K562 (cell line): ENCODE results near the gene GIPC3. TPM values are rescaled to one million over a fixed set of nuclear protein-coding genes. Genes with fewer than 3 reads are reported as not detected.

Experiments
- ARID2 ChIP-seq: fragments of 450-650 bp; IDR thresholded peaks from 2 replicates; pipeline ENCODE4 v1.6.1; 2017; ENCODE audit warnings: antibody characterized with exemption, mild to moderate bottlenecking
- COPS2 ChIP-seq: fragments of 450-650 bp; conservative IDR thresholded peaks from 2 replicates; pipeline ENCODE4 v1.6.1; 2016; ENCODE audit warnings: mild to moderate bottlenecking, moderate library complexity
- E4F1 ChIP-seq: fragments of 250-450 bp; sonication (Bioruptor Pico); IDR thresholded peaks from 2 replicates; pipeline ENCODE4 v1.5.0; 2021; ENCODE audit warnings: mild to moderate bottlenecking, borderline replicate concordance
- ESRRA ChIP-seq: fragments of 450-650 bp; IDR thresholded peaks from 2 replicates; pipeline ENCODE4 v1.6.1; 2014; ENCODE audit warnings: low read depth, mild to moderate bottlenecking, moderate library complexity, borderline replicate concordance
- HES1 ChIP-seq: fragments of 450-650 bp; IDR thresholded peaks from 2 replicates; pipeline ENCODE4 v1.6.1; 2016; ENCODE audit warnings: low read depth, mild to moderate bottlenecking, moderate library complexity
- MLX ChIP-seq, 2 experiments: fragments of 450-650 bp in 1 of 2; sonication (generic) in 1 of 2; formaldehyde crosslinking; conservative IDR thresholded peaks; 2 replicates each; pipeline versions ENCODE4 v1.4.0 to v1.8.1; 2020 to 2022; ENCODE audit warnings: mild to moderate bottlenecking in 1 of 2, missing genetic modification reagents in 1 of 2
- PTTG1 ChIP-seq: fragments of 450-650 bp; IDR thresholded peaks from 2 replicates; pipeline ENCODE4 v1.6.1; 2016; ENCODE audit warnings: low read depth, mild to moderate bottlenecking, missing genetic modification characterization, missing compliant biosample characterization
- SAFB2 ChIP-seq: fragments of 200-400 bp; formaldehyde crosslinking; IDR thresholded peaks from 2 replicates; pipeline ENCODE4 v1.6.1; 2018; ENCODE audit warnings: borderline replicate concordance, low read length, low read depth, moderate library complexity; ENCODE audit not compliant: severe bottlenecking
- SMAD4 ChIP-seq: fragments of 250-450 bp; sonication (Bioruptor Pico); conservative IDR thresholded peaks from 2 replicates; pipeline ENCODE4 v1.8.0; 2021; ENCODE audit warnings: inconsistent platforms, mild to moderate bottlenecking, moderate library complexity
- TCF15 ChIP-seq: fragments of 250-450 bp; sonication (Bioruptor Pico); IDR thresholded peaks from 2 replicates; pipeline ENCODE4 v1.8.0; 2022; ENCODE audit warnings: moderate library complexity, mild to moderate bottlenecking, inconsistent platforms
- TSC22D4 ChIP-seq: fragments of 450-650 bp; IDR thresholded peaks from 2 replicates; pipeline ENCODE4 v1.6.1; 2016; ENCODE audit warnings: missing genetic modification characterization, missing biosample characterization, control low read depth
- TSHZ1 ChIP-seq: fragments of 250-450 bp; sonication (Bioruptor Pico); IDR thresholded peaks from 2 replicates; pipeline ENCODE4 v1.4.0; 2020; ENCODE audit warnings: mild to moderate bottlenecking, moderate library complexity
- ZHX1 ChIP-seq: fragments of 150-350 bp; conservative IDR thresholded peaks from 2 replicates; pipeline ENCODE4 v1.6.1; 2014; ENCODE audit warnings: low read length
- ZNF133 ChIP-seq: fragments of 250-450 bp; sonication (Bioruptor Pico); IDR thresholded peaks from 2 replicates; pipeline ENCODE4 v1.4.0; 2020; ENCODE audit warnings: mild to moderate bottlenecking
- ZNF395 ChIP-seq: fragments of 200-800 bp; sonication (Bioruptor generic); IDR thresholded peaks from 2 replicates; pipeline ENCODE4 v1.6.1; 2017; ENCODE audit warnings: missing genetic modification characterization, missing compliant biosample characterization
- polyA plus RNA-seq, 8 experiments: library from polyadenylated mRNA; depleted of rRNA in 4 of 8; stranded (reverse) in 5 of 8; unstranded in 3 of 8; fragments of >200 nt; fragmentation: Nextera tagmentation in 2 of 8; fragmentation: Illumina TruSeq in 1 of 8; extraction: Ambion mirVana in 2 of 8; extraction: Trizol in 1 of 8; gene quantifications; 2 replicates each; pipeline versions ENCODE4 v1.2.1 to v1.2.3, GENCODE V29; 2011 to 2014; ENCODE audit warnings: inconsistent platforms in 1 of 8, missing spikeins in 1 of 8
- total RNA-seq, 7 experiments: library from RNA; depleted of rRNA in 6 of 7; stranded (reverse); fragments of >200 nt in 6 of 7; fragmentation: Illumina TruSeq in 2 of 7; extraction: Trizol in 2 of 7; gene quantifications; 2 replicates each; pipeline versions ENCODE4 v1.2.1 to v1.2.3, GENCODE V29; 2011 to 2021; ENCODE audit warnings: low replicate concordance in 1 of 7

Gene GIPC3
- total and polyA plus RNA-seq, 9 of the 15 experiments (the other 6 are each of a cell fraction or from before 2014, with no cell fraction given): 0.03 to 3.6 (median 1.5) TPM; not detected in 1

GRCh38 chr19:3605770-3606169 is 20.5 kb downstream of the GIPC3 start (continued):
- no peak for TF ChIP-seq SMAD4 (CRISPR knock-in tag)
- TF ChIP-seq MLX (CRISPR knock-in tag; conservative IDR thresholded peaks at IDR 0.05): 0 out of 4 replicates have a peak, but pooled peaks of 1 of the 2 experiments have one; percentile 9
- 0 out of 2 replicates have a peak, but pooled peaks have one; percentile 19 for TF ChIP-seq ARID2
- no peak for TF ChIP-seq ZNF395
- TF ChIP-seq ZHX1: no peak
- no peak for TF ChIP-seq SAFB2
- no peak for TF ChIP-seq TSHZ1 (CRISPR knock-in tag)
- no peak for TF ChIP-seq PTTG1
- TF ChIP-seq COPS2: no peak
- no peak for TF ChIP-seq TCF15 (CRISPR knock-in tag)
- no peak for TF ChIP-seq TSC22D4 (tag)
- TF ChIP-seq ZNF133 (CRISPR knock-in tag): no peak
- no peak for TF ChIP-seq E4F1 (CRISPR knock-in tag)
- no peak for TF ChIP-seq ESRRA
- TF ChIP-seq HES1: no peak
